ENCODE measurements around the gene ZNF681.

- TF ChIP-seq POLR2A (IDR thresholded peaks at IDR 0.05; ENCODE audit: low read length), result no peak
- no peak for TF ChIP-seq GATA1 (IDR thresholded peaks at IDR 0.05; ENCODE audit: low read depth, low read length)
Observed at GRCh38 chr19:23802290-23802689, 43.6 kb upstream of the ZNF681 start.

All from erythroblast (primary cell).